Sigmoid colon (tissue), 7 donors: ENCODE measurements around the gene CDT1. TPM values are rescaled to one million over a fixed set of nuclear protein-coding genes. Genes with fewer than 3 reads are reported as not detected.

Experiments
- DNase-seq: peaks from one replicate; pipeline ENCODE4 v3.0.0-alpha.2; 2019
- H3K27ac ChIP-seq, 4 donors: fragments of 200-600 bp; sonication (generic); one replicate each; pipeline ENCODE4 v1.5.1; 2016 to 2019; ENCODE audit warnings: mild to moderate bottlenecking in 1 of 4
- H3K27me3 ChIP-seq, 3 donors: fragments of 200-600 bp; sonication (generic); one replicate each; pipeline ENCODE4 v1.5.1; 2019; ENCODE audit warnings: mild to moderate bottlenecking in 1 of 3
- H3K36me3 ChIP-seq, 4 donors: fragments of 200-600 bp; sonication (generic); one replicate each; pipeline ENCODE4 v1.5.1; 2016 to 2019
- H3K4me1 ChIP-seq, 4 donors: fragments of 200-600 bp; sonication (generic); one replicate each; pipeline ENCODE4 v1.5.1; 2017 to 2019
- H3K4me3 ChIP-seq, 4 donors: fragments of 200-600 bp; sonication (generic); one replicate each; pipeline ENCODE4 v1.5.1; 2017 to 2019; ENCODE audit warnings: mild to moderate bottlenecking in 2 of 4, moderate library complexity in 1 of 4
- H3K9me3 ChIP-seq, 4 donors: fragments of 200-600 bp in 3 of 4; sonication (generic) in 3 of 4; one replicate each; pipeline versions ENCODE4 v1.5.1 to v1.6.1; 2013 to 2019
- EP300 ChIP-seq, 4 donors: sonication (generic); formaldehyde crosslinking; IDR thresholded peaks; one replicate each; pipeline ENCODE4 v1.6.1; 2017; ENCODE audit warnings: antibody characterized with exemption in 4 of 4
- POLR2A ChIP-seq, 2 donors: fragments of 450-650 bp; IDR thresholded peaks; one replicate each; pipeline ENCODE4 v1.6.1; 2016; ENCODE audit warnings: antibody characterized with exemption in 2 of 2, mild to moderate bottlenecking in 2 of 2, moderate library complexity in 2 of 2
- POLR2AphosphoS5 ChIP-seq, 4 donors: sonication (generic); formaldehyde crosslinking; IDR thresholded peaks; one replicate each; pipeline ENCODE4 v1.6.1; 2017; ENCODE audit warnings: antibody characterized with exemption in 4 of 4
- WGBS, 2 donors: extraction: QIAGEN DNeasy Blood & Tissue Kit; methylation state at CpG; one replicate each; pipeline ENCODE4 v1.1.7; 2013; 5-methylcytosine and 5-hydroxymethylcytosine counted together
- intact Hi-C: fragments of 100-400 bp; cut with DNase I; formaldehyde crosslinking; loops from one replicate; pipeline ENCODE4 v1.15.1; 2023
- polyA plus RNA-seq, 3 donors: library from polyadenylated mRNA; stranded (reverse); fragments of 200-250 nt; gene quantifications; one replicate each; pipeline ENCODE4 v1.2.3, GENCODE V29; 2013
- total RNA-seq, 4 donors: library from RNA; depleted of rRNA; stranded (reverse); fragments of >200 nt; gene quantifications; one replicate each; pipeline ENCODE4 v1.1.0, GENCODE V29; 2016
- TF ChIP-seq, protein P1 (sequence below), 4 experiments: fragments of 450-650 bp in 3 of 4; fragments of 200-600 bp in 1 of 4; IDR thresholded peaks; one replicate each; pipeline ENCODE4 v1.5.1; 2016 to 2019; ENCODE audit warnings: antibody characterized with exemption in 4 of 4, mild to moderate bottlenecking in 3 of 4, moderate library complexity in 2 of 4
- donor health status: healthy with polysubstance abuse.
- donor health status: Bipolar disorder and iron deficiency.
- donor health status: healthy.

CDT1 gene
- total and polyA plus RNA-seq, 7 donors = 0.71 to 17.4 (median 3.3) TPM; not detected in 1

DNA sequence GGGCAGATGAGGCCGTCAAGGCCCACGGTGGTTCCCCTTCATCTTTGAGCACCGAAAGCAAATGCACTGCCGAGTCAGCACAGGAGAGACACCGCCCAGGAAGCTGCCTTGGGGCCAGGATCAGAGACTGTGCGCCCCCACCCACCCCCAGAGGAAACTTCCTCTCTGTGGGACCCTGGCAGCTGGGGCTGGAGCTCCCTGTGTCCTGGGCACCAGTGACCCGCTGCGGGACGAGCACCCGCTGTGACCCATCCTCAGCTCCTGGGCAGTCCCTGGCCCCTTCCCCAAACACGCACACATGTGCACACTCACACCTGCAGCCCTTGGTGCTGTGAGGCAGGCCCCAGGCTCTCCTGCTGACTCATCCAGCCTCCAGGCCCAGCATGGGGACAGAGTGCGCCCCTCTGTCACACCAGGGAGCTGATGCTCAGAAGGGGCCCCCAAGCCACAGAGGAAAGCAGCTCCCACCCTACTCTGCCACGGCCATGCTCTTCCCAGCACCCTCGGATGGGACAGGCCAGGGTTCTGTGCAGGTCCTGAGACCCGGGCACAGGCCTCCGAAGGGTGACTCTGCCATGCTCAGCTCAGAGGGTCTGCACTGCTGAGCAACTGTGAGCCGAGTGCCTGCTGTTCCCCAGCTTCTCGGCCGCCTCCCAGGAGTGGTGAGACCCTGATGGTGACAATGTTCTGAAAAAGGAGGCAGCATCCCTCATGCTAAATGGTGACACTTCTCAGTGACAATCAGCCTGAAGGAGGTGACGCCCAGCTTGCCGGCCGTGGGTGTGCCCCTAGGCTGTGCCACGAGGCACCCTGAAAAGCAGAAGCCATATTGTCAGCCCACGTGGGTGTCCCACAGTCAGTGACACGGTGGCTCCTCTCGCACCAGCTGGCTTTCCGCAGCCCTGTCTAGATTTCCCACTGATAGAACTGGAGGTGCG is 22.2 kb upstream of the CDT1 start:
- intact Hi-C loops = no loop called here
- no peaks in the 10 kb centered on the region for H3K27me3 ChIP-seq
- DNase-seq = no peak

DNA sequence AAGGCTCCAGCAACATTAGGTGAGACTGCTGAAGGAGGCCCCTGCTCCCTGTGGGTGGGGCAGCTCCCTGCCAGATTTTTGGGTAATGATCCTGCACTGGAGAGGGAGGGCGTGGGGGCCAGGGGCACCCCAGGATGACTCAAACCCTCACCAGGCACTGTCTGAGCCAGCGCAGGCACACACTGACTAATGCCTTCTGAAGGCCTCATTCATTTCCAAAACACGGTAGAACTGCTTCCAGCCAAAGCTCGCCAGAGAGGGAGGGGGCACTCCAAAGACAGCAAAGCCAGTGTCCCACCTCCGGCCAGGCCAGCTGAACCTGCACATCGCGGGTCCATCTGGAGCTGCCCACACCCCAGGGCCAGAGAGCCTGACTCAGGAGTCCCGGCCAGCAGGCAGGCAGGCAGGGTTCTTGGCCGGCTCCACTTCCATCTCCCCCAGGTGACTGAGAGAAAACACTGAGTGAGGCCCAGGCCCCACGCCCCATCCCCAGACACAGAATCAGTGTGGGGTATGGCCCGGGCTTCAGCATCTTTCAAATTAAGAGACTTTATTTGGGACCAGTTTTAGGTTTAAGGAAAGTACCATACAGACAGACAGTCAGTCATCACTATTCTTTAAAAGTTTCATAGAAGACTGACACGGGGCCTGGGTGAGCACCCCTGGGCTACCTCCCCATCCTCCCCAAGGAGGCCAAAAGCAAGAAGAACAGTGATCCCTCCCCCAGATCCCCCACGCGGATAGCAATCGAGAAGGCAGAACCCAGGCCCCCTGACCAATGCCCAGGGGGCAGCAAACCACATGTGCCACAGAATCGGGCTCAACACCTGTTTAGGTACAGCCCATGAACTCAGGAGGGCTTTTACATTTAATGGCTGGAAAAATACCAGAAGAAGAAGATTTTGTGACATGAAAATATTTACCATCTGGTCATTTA is 20.9 kb upstream of the CDT1 start:
- Histone ChIP-seq H3K9me3 (no peaks in the 10 kb centered on the region), H3K27ac (peak overlapping the region; percentile 89 to 100 (median 96)), H3K4me1 (peaks cover 0 to 70% (median 65%) of the 10 kb centered on the region in 4 donors), H3K4me3 (peak overlapping the region; percentile 51 to 87 (median 72)), H3K36me3 (no peaks in the 10 kb centered on the region), H3K27me3 (no peaks in the 10 kb centered on the region)
- TF ChIP-seq EP300 (IDR thresholded peaks at IDR 0.05) = no peak
- TF ChIP-seq POLR2A (IDR thresholded peaks at IDR 0.05) = no peak
- TF ChIP-seq, protein P1, sequence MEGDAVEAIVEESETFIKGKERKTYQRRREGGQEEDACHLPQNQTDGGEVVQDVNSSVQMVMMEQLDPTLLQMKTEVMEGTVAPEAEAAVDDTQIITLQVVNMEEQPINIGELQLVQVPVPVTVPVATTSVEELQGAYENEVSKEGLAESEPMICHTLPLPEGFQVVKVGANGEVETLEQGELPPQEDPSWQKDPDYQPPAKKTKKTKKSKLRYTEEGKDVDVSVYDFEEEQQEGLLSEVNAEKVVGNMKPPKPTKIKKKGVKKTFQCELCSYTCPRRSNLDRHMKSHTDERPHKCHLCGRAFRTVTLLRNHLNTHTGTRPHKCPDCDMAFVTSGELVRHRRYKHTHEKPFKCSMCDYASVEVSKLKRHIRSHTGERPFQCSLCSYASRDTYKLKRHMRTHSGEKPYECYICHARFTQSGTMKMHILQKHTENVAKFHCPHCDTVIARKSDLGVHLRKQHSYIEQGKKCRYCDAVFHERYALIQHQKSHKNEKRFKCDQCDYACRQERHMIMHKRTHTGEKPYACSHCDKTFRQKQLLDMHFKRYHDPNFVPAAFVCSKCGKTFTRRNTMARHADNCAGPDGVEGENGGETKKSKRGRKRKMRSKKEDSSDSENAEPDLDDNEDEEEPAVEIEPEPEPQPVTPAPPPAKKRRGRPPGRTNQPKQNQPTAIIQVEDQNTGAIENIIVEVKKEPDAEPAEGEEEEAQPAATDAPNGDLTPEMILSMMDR (IDR thresholded peaks at IDR 0.05) = no peak
- peak in 3 of 4 donors; percentile 18 to 63 (median 41) for TF ChIP-seq POLR2AphosphoS5 (IDR thresholded peaks at IDR 0.05)
- peak; percentile 80 for DNase-seq
- intact Hi-C loops = no loop called here
- 57 to 71% methylated on average over 16 of the region's 16 CpGs for WGBS, 2 donors

More for the DNA sequence above, 22.2 kb upstream of the CDT1 start:
- peak overlapping the region; percentile 89 to 100 (median 96) for H3K27ac ChIP-seq
- no peaks in the 10 kb centered on the region for H3K9me3 ChIP-seq
- peaks cover 0 to 83% (median 78%) of the 10 kb centered on the region in 4 donors for H3K4me1 ChIP-seq
- 49 to 76% methylated on average over 28 of the region's 28 CpGs for WGBS, 2 donors
- H3K4me3 ChIP-seq = peak overlapping the region in 1 of 4 donors; percentile 78
- no peak for TF ChIP-seq EP300 (IDR thresholded peaks at IDR 0.05)
- no peak for TF ChIP-seq POLR2AphosphoS5 (IDR thresholded peaks at IDR 0.05)
- TF ChIP-seq POLR2A (IDR thresholded peaks at IDR 0.05) = no peak
- TF ChIP-seq, protein P1 (IDR thresholded peaks at IDR 0.05) = no peak
- H3K36me3 ChIP-seq = no peaks in the 10 kb centered on the region

DNA sequence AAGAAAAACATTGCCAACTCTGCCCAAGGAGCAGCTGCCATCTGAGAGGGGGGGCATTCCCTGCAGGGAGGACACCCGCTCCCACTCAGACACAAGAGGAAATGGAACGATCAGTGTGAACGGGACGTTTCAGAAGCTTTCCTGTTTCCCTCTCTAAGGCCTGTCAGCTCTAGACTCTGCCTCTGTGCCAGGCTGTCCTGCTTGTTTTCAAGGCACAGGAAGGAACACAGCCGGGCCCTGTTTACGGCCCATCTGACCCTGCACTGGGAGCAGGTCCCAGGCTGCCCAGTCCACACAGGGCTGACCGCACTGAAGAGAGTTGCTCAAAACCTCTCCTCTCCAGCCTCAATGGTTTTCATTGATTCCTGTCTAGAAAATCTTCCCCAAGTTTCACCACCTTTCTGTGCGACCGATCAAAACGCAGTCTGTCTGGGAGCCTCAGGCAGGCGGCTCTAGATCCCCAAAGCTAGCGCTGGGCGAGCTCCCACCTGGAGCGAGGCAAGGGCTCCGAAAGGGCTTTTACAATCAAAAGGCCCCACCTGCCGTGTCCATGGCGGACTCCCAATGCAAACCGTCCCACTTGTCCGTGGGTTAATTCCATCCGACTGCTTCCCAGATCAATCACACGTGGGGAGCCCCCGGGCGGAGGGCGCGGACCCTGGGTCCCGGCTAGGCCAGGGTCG is 20.1 kb upstream of the CDT1 start:
- Histone ChIP-seq H3K27ac (peak overlapping the region; percentile 89 to 100 (median 96)), H3K9me3 (no peaks in the 10 kb centered on the region), H3K4me3 (peak overlapping the region; percentile 51 to 87 (median 72)), H3K4me1 (peaks cover 0 to 62% (median 57%) of the 10 kb centered on the region in 4 donors), H3K27me3 (no peaks in the 10 kb centered on the region), H3K36me3 (no peaks in the 10 kb centered on the region)
- intact Hi-C loops = no loop called here
- TF ChIP-seq POLR2A (IDR thresholded peaks at IDR 0.05) = no peak
- TF ChIP-seq, protein P1 (IDR thresholded peaks at IDR 0.05) = no peak
- no peak for TF ChIP-seq EP300 (IDR thresholded peaks at IDR 0.05)
- TF ChIP-seq POLR2AphosphoS5 (IDR thresholded peaks at IDR 0.05) = peak in 3 of 4 donors; percentile 38 to 60 (median 54)
- WGBS, 2 donors = 16 to 20% methylated on average over 27 of the region's 27 CpGs
- peak; percentile 83 for DNase-seq
